Measurements from ENCODE around the gene LGALS7B. TPM values are rescaled to one million over a fixed set of nuclear protein-coding genes. Genes with fewer than 3 reads are reported as not detected.

LGALS7B gene
- not detected in 2 replicates for total RNA-seq (2012; rRNA removed)

GRCh38 chr19:38788478-38789243 lies at the start of gene LGALS7B:
Gene LGALS7B, plus strand, starts transcription at chr19:38789200. Its CDS starts 27 bp downstream, at chr19:38789227.
- Histone ChIP-seq H3K4me3 (ENCODE audit: low read length) (no peak within 1 kb of the TSS), H3K4me1 (ENCODE audit: control insufficient read depth, insufficient read depth, low read length) (peaks cover 9% of the 10 kb centered on the region), H3K9me3 (replicated peaks; ENCODE audit: low read length) (no peaks in the 10 kb centered on the region), H3K27me3 (ENCODE audit: control insufficient read depth, insufficient read depth, low read length) (no peaks in the 10 kb centered on the region), H3K9ac (ENCODE audit: low read depth, low read length) (no peak within 1 kb of the TSS), H3K4me2 (ENCODE audit: low read length) (no peak within 1 kb of the TSS), H3K36me3 (ENCODE audit: insufficient read depth, low read length) (no peaks in the 10 kb centered on the region)

- no peaks in the 10 kb centered on the region for H3K36me3 ChIP-seq (ENCODE audit: insufficient read depth, low read length)
- no peak overlapping the region for H3K4me3 ChIP-seq (ENCODE audit: low read length)
- H3K9ac ChIP-seq (ENCODE audit: low read depth, low read length) = no peak overlapping the region
- H3K9me3 ChIP-seq (replicated peaks; ENCODE audit: low read length) = no peaks in the 10 kb centered on the region
- H3K27me3 ChIP-seq (ENCODE audit: control insufficient read depth, insufficient read depth, low read length) = no peaks in the 10 kb centered on the region
- H3K4me1 ChIP-seq (ENCODE audit: control insufficient read depth, insufficient read depth, low read length) = peaks cover 8% of the 10 kb centered on the region
- no peak overlapping the region for H3K4me2 ChIP-seq (ENCODE audit: low read length)
Observed at GRCh38 chr19:38739440-38740256, 49.4 kb upstream of the LGALS7B start.

GRCh38 chr19:38740257-38740592 lies 48.8 kb upstream of the LGALS7B start:
- H3K36me3 ChIP-seq (ENCODE audit: insufficient read depth, low read length) = no peaks in the 10 kb centered on the region
- H3K9me3 ChIP-seq (replicated peaks; ENCODE audit: low read length) = no peaks in the 10 kb centered on the region
- H3K4me3 ChIP-seq (ENCODE audit: low read length) = no peak overlapping the region
- H3K27me3 ChIP-seq (ENCODE audit: control insufficient read depth, insufficient read depth, low read length) = no peaks in the 10 kb centered on the region
- H3K9ac ChIP-seq (ENCODE audit: low read depth, low read length) = no peak overlapping the region
- no peak overlapping the region for H3K4me2 ChIP-seq (ENCODE audit: low read length)
- peaks cover 2% of the 10 kb centered on the region for H3K4me1 ChIP-seq (ENCODE audit: control insufficient read depth, insufficient read depth, low read length)

GRCh38 chr19:38740932-38741331 lies 48.1 kb upstream of the LGALS7B start:
- H3K9me3 ChIP-seq (replicated peaks; ENCODE audit: low read length) = no peaks in the 10 kb centered on the region

GRCh38 chr19:38741670-38742069 lies 47.3 kb upstream of the LGALS7B start:
- Histone ChIP-seq H3K27me3 (ENCODE audit: control insufficient read depth, insufficient read depth, low read length) (no peaks in the 10 kb centered on the region), H3K4me2 (ENCODE audit: low read length) (no peak overlapping the region), H3K9me3 (replicated peaks; ENCODE audit: low read length) (no peaks in the 10 kb centered on the region), H3K36me3 (ENCODE audit: insufficient read depth, low read length) (no peaks in the 10 kb centered on the region), H3K4me3 (ENCODE audit: low read length) (no peak overlapping the region), H3K9ac (ENCODE audit: low read depth, low read length) (no peak overlapping the region), H3K4me1 (ENCODE audit: control insufficient read depth, insufficient read depth, low read length) (no peaks in the 10 kb centered on the region)

More at GRCh38 chr19:38740932-38741331, 48.1 kb upstream of the LGALS7B start:
- Histone ChIP-seq H3K36me3 (ENCODE audit: insufficient read depth, low read length) (no peaks in the 10 kb centered on the region), H3K4me3 (ENCODE audit: low read length) (no peak overlapping the region), H3K4me2 (ENCODE audit: low read length) (no peak overlapping the region), H3K27me3 (ENCODE audit: control insufficient read depth, insufficient read depth, low read length) (no peaks in the 10 kb centered on the region), H3K9ac (ENCODE audit: low read depth, low read length) (no peak overlapping the region), H3K4me1 (ENCODE audit: control insufficient read depth, insufficient read depth, low read length) (no peaks in the 10 kb centered on the region)

- no peak overlapping the region for H3K9ac ChIP-seq (ENCODE audit: low read depth, low read length)
- no peak overlapping the region for H3K4me2 ChIP-seq (ENCODE audit: low read length)
- no peaks in the 10 kb centered on the region for H3K4me1 ChIP-seq (ENCODE audit: control insufficient read depth, insufficient read depth, low read length)
- H3K4me3 ChIP-seq (ENCODE audit: low read length) = no peak overlapping the region
- H3K9me3 ChIP-seq (replicated peaks; ENCODE audit: low read length) = no peaks in the 10 kb centered on the region
- H3K36me3 ChIP-seq (ENCODE audit: insufficient read depth, low read length) = no peaks in the 10 kb centered on the region
- H3K27me3 ChIP-seq (ENCODE audit: control insufficient read depth, insufficient read depth, low read length) = no peaks in the 10 kb centered on the region
Observed at GRCh38 chr19:38742296-38742695, 46.7 kb upstream of the LGALS7B start.

- no peak overlapping the region for H3K9ac ChIP-seq (ENCODE audit: low read depth, low read length)
- H3K36me3 ChIP-seq (ENCODE audit: insufficient read depth, low read length) = no peaks in the 10 kb centered on the region
- no peaks in the 10 kb centered on the region for H3K27me3 ChIP-seq (ENCODE audit: control insufficient read depth, insufficient read depth, low read length)
- no peaks in the 10 kb centered on the region for H3K4me1 ChIP-seq (ENCODE audit: control insufficient read depth, insufficient read depth, low read length)
- H3K4me2 ChIP-seq (ENCODE audit: low read length) = no peak overlapping the region
- no peak overlapping the region for H3K4me3 ChIP-seq (ENCODE audit: low read length)
- no peaks in the 10 kb centered on the region for H3K9me3 ChIP-seq (replicated peaks; ENCODE audit: low read length)
Observed at GRCh38 chr19:38742906-38743305, 46.1 kb upstream of the LGALS7B start.

- Histone ChIP-seq H3K27me3 (ENCODE audit: control insufficient read depth, insufficient read depth, low read length) (no peaks in the 10 kb centered on the region), H3K36me3 (ENCODE audit: insufficient read depth, low read length) (no peaks in the 10 kb centered on the region), H3K9ac (ENCODE audit: low read depth, low read length) (no peak overlapping the region), H3K4me1 (ENCODE audit: control insufficient read depth, insufficient read depth, low read length) (no peaks in the 10 kb centered on the region), H3K4me2 (ENCODE audit: low read length) (no peak overlapping the region), H3K4me3 (ENCODE audit: low read length) (no peak overlapping the region), H3K9me3 (replicated peaks; ENCODE audit: low read length) (no peaks in the 10 kb centered on the region)
Observed at GRCh38 chr19:38743394-38744297, 45.4 kb upstream of the LGALS7B start.

GRCh38 chr19:38744298-38744681 lies 44.7 kb upstream of the LGALS7B start, which contains the start of gene CAPN12:
Gene CAPN12, minus strand, starts transcription at chr19:38744474. Its CDS starts 309 bp downstream, at chr19:38744165.
- no peaks in the 10 kb centered on the region for H3K27me3 ChIP-seq (ENCODE audit: control insufficient read depth, insufficient read depth, low read length)
- no peak within 1 kb of the TSS for H3K9ac ChIP-seq (ENCODE audit: low read depth, low read length)
- no peaks in the 10 kb centered on the region for H3K36me3 ChIP-seq (ENCODE audit: insufficient read depth, low read length)
- H3K9me3 ChIP-seq (replicated peaks; ENCODE audit: low read length) = no peaks in the 10 kb centered on the region
- H3K4me2 ChIP-seq (ENCODE audit: low read length) = no peak within 1 kb of the TSS
- H3K4me3 ChIP-seq (ENCODE audit: low read length) = no peak within 1 kb of the TSS
- H3K4me1 ChIP-seq (ENCODE audit: control insufficient read depth, insufficient read depth, low read length) = no peaks in the 10 kb centered on the region

- no peaks in the 10 kb centered on the region for H3K4me1 ChIP-seq (ENCODE audit: control insufficient read depth, insufficient read depth, low read length)
- H3K27me3 ChIP-seq (ENCODE audit: control insufficient read depth, insufficient read depth, low read length) = no peaks in the 10 kb centered on the region
- H3K36me3 ChIP-seq (ENCODE audit: insufficient read depth, low read length) = no peaks in the 10 kb centered on the region
- no peak overlapping the region for H3K9ac ChIP-seq (ENCODE audit: low read depth, low read length)
- H3K4me3 ChIP-seq (ENCODE audit: low read length) = no peak overlapping the region
- no peaks in the 10 kb centered on the region for H3K9me3 ChIP-seq (replicated peaks; ENCODE audit: low read length)
- no peak overlapping the region for H3K4me2 ChIP-seq (ENCODE audit: low read length)
Observed at GRCh38 chr19:38744874-38745273, 44.1 kb upstream of the LGALS7B start.

GRCh38 chr19:38745316-38745715 lies 43.7 kb upstream of the LGALS7B start:
- Histone ChIP-seq H3K9me3 (replicated peaks; ENCODE audit: low read length) (no peaks in the 10 kb centered on the region), H3K4me1 (ENCODE audit: control insufficient read depth, insufficient read depth, low read length) (no peaks in the 10 kb centered on the region), H3K36me3 (ENCODE audit: insufficient read depth, low read length) (no peaks in the 10 kb centered on the region), H3K27me3 (ENCODE audit: control insufficient read depth, insufficient read depth, low read length) (no peaks in the 10 kb centered on the region), H3K4me2 (ENCODE audit: low read length) (no peak overlapping the region), H3K9ac (ENCODE audit: low read depth, low read length) (no peak overlapping the region), H3K4me3 (ENCODE audit: low read length) (no peak overlapping the region)

Data from skeletal muscle satellite cell (primary cell).